UCSD-AML1 (cell line): ENCODE measurements around the gene GPR4.
"Not testable (repeated sequence)": the region's sequence is repeated elsewhere in the genome, so short reads cannot be mapped to it uniquely, and the experiment has no call there.

Experiments
- DNase-seq: peaks from one replicate; lab custom pipeline; 2025; ENCODE audit not compliant: unreplicated experiment; lab: John Stamatoyannopoulos, UW

GPR4 gene

DNA sequence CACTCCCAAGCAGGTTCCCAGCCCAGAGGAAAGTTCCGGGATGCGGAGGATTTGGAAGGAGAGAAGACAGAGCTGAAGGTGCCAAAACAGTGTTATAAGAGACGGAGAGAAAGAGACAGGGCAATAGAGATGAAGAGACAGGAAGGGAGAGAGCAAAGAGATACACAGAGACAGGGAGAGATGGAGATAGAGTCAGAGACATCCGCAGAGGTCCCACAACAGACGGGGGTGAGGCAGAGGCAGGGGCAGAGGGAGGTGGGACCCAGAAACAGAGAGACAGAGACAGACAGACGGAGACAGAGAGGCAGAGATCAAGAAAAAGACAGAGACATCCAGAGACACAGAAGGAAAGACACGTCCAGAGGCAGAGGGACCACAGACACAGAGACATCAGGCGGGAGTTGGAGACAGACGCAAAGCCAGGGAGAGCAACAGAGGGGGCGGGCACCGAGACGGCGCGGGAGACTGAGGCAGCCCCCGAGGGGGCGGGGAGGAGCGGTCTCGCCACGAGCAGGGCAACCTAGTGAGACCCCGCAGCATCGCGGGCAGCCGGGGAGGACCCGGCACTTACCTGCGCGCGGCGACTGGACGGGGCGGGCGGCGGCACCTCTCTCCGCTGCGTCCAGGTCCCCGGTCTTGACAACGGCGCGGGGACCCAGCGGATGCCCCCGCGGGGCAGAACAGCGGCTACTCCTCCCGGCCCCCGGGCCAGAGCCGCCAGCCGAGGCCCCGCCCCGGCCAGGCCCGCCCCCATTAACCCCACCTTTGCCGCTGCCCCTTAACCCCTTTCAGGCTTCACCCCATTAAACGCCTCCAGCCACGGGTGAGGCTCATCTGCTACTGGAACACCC is at the start of gene GPR4:
GPR4 (minus strand) TSS at position 689 of the 851 bp plus-strand sequence. CDS start 10,346 bp downstream, outside the sequence.
- DNase-seq = no peak

DNA sequence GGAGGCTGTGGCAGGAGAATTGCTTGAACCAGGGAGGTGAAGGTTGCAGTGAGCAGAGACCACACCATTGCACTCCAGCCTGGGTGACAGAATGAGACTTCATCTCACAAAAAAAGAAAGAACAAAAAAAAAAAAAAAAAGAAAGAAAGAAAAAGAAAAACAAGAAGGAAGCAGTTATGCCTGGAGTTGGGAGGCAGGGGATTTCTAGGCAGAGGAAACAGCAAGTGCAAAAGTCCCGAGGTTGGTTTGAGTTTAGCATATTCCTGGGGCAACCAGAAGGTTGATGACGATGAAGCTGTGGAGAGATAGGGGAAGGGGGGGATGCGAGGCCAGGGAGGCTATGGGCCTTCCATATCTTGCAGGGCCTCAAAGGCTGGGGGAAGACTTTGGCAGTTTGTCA is 48.7 kb upstream of the GPR4 start:
- no peak for DNase-seq

DNA sequence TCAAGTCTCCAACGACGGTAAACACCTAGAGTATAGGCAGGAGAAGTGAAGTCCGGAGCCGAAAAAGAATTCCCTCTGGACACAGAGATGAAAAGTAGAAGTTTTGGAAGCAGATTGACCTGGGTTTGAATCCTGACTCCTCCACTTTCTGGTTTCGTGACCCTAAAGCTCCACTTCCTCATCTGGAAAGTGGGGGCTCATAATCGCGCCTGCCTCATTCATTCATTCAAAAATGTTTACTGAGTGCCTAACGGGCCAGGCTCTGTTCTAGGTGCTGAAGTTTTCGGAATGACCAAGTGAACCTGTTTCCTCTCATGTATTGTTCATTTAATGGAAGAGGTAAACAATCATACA is 44.3 kb upstream of the GPR4 start:
- no peak for DNase-seq

DNA sequence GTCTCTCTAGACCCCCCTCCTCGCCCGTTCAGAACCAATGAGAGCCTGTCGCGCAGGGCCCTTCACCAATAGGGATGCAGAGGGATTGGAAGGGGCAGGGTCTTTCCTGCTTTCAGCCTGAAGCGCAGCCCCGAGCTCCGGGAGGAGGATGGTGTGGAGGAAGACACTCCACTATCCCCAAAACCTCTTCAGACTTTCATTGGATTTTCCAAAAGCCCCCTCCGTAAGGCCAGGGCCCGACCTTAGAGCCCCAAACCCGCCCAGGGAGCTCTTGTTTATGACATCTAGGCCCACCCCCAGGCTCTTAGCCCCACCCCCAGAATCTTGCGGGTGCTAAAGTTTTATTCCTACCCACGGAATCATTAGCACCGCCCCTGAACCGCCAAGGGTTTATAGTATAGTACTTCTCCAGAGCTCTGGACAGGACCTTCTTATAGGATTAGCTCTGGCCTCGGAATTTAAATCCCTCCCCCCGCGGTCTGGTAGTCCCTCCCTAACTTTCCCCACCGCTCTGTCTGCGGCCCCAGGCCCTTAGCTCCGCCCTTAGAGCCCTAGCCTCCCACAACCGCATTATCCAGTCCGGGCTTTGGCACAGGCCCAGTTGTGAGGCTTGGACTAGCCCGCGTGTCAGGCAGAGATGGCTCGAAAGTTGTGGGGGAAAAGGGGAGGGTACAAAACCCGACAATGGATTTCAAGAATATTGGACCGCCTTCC is 43.8 kb upstream of the GPR4 start:
- DNase-seq = peak; percentile 91

DNA sequence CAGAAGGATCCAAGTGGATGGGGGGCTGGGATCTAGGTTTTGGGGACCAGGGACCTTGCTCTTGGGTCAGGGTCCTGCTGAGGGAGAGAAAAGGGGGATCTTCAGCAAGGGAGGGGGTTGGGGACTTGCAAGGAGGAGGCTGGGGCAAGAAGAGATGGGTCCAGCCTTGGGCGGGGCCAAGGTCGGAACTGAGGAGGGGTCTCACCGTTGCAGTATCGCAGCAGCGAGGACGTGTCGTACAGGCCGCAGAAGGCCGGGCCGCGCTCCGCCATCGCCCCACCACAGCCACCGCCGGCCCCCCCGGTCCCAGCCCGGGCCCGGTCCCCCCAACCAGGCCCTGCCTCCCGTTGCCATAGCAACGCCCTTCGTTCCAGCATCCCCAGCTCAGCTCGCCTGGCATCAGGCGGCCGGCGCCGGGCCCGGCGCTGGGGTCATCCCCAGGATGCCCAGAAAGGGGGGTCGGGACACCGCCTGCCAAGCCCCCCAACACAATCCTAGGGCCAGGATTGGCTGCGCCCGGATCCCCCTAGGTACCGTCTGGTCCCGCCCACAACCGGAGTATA is 43.1 kb upstream of the GPR4 start:
- DNase-seq = no peak

DNA sequence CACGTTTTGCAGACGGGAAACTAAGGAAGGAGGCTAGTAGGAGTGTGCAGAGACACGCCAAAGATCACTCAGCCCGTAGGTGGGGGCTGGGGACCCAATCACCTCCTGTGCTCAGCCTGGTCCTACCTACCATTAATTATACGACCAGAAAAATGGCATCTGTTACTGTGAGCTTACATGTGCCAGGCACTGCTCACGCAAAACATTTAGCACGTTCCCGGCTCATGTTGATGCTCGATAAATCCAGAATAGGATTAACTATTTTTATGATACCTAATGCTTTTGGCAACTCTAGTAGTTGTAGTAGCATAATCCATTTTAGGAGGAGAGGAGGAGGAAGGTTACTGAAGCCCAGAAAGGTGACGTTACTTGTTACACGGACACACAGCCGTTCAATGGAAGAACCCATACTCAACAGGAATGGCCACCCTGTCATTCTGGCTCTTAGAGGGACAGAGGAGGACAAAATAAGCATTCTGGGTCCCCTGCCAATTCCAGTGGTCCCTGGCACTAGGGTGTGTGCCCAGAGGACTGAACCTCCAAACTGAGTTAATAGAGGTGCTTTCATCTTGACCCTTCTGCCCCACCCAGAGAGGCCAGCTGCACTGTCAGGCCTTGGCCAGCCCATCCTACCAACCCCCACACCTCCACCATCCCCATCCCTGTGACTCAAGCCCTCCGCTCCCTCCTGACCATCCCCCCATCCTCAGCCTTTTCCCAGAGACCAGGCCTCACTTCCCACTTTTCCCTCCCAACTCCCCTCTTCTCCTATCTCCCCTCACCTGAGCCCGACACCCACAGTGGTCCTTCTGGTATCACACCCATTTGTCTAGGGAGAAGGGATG is 42.1 kb upstream of the GPR4 start:
- no peak for DNase-seq

DNA sequence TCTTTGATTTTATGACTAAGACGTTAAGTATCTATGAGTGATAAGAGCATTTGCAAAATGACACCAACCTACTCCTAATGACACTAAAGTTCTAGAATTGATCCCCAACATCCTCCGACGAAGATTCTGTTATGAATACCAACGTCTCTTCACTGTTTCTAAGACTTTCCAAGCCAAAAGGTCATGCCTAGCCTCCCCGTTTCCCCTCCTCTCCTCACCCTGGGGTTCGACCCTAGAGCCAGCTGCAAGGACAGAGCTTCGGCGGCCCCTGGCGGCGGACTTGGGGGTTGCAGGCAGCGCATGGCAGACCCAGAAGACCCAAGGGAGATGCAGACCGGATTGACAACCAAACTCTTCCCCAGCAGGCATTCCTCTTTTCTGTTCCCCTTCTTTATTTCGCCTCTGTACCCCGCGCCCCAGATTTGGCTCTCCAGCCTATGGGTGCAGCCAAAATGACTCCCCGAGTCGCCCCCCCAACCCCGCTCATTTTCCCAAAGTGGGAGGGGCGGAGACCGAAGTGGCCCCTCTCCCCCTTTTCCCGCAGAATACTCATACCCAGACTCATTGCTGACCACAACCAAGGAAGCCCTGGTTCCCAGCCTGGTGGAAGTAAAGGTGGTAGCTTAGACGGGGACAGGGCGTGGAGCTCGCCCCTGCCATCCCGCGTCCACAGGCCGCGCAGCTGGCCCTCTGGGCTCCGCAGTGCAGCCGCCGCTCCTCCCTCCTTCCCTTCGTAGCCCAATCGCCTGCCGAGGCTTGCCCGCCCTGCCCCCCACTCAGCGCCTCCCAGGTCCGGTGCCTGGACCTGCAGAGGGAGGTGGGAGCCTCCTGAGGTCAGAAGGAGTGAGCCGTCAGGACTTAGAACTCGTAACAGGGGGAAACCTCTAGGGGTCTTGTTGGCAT is 41.3 kb upstream of the GPR4 start:
- DNase-seq = peak; percentile 90

DNA sequence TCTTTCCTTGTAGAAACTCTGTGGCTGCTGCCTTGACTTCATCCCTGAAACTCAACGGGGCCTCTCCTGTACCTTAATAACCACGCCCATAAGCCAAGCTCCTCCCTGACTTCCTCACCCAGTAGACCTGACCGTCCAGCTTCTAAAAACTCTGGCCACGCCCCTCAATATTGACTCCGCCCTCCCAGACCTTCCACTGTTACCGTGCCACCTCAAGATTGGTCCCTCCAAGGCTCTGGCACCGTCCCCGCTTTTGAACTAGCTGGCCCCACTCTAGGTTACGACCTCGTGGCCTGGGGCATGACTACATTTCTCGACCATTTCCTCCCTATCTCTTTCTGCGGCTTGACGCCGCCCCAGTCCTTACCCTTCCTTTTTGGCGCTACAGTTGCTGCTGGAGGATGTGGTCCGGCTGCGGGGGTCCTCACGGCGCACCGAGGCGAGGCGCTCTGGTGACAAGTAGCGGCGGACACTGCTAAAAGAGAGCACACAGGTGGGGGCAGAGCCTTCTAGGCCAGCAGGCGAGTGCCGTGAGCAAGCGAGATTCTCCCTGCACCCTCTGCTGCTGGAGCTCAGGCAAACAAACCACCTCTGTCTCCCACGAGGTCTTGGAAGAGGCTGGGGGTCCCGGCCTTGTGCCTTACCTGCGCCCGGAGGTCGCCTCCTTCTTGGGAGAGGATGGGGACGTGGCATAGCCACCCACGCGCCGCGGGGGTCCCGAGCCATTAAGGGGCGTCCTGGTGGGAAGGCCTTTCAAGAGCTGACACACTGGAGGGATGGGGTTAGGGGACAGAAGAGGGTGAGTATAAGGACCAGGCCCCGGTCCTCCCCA is 39.5 kb upstream of the GPR4 start:
- peak; percentile 92 for DNase-seq

DNA sequence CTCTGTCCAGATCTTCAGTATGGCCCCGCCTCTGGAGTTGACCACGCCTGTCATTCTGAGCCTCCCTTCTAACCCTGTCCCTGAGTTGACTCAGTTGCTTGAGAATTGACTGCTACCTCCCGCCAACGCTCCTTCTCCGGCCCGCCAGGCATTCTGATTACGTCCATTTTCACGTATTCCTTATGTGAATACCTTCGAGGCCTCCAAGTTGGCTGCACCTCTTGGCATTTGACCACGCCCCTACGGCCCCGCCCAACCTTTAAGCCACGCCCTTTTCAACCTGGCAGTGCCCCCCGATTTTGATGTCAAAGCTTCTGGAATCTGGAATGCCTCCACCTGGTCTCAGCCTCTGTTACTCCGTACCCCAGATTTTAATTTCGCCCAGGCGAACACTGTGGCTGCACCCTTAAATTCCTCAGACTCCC is 38.8 kb upstream of the GPR4 start:
- no peak for DNase-seq

DNA sequence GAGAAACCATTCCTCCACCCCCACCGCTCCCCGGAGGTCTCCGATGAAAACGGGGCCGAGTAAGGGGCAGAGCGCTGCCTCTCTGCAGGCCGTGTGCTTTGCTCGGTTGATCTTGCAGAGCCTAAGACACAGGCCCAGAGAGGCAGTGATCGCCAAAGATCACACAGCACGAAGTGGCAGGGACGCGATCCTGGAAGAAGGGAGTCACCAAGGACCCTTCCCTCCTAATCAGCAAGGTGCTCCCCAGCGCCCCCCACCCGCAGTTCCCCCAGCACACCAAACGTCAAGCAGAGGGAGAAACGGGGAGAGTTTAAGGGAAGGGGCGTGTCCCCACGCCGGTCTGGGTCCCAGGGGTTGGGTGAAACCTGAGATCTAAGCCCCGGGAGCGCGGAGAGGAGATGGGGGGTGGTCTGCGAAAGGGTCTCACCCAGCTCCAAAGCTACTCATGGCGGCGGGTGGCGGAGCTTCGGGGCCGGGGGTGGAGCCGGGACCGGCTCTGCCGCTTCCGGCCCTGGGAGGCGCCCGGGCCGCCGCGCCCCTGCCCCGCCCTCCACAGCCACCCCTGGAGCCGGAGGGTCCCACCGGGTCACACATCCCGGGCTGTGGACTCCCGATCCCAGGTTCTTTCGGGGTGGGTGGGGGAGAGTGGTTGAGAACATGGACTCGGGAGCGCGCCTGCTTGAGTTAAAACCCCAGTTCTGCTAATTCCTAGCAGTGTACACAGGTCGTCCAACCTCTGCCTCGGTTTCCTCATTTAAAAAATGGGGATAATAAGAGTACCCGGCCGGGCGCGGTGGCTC is 37.1 kb upstream of the GPR4 start, which contains the start of gene EML2:
EML2 (minus strand) TSS at position 468 of the 800 bp plus-strand sequence; CDS start at position 447, 21 bp downstream.
- peak; percentile 70 for DNase-seq

DNA sequence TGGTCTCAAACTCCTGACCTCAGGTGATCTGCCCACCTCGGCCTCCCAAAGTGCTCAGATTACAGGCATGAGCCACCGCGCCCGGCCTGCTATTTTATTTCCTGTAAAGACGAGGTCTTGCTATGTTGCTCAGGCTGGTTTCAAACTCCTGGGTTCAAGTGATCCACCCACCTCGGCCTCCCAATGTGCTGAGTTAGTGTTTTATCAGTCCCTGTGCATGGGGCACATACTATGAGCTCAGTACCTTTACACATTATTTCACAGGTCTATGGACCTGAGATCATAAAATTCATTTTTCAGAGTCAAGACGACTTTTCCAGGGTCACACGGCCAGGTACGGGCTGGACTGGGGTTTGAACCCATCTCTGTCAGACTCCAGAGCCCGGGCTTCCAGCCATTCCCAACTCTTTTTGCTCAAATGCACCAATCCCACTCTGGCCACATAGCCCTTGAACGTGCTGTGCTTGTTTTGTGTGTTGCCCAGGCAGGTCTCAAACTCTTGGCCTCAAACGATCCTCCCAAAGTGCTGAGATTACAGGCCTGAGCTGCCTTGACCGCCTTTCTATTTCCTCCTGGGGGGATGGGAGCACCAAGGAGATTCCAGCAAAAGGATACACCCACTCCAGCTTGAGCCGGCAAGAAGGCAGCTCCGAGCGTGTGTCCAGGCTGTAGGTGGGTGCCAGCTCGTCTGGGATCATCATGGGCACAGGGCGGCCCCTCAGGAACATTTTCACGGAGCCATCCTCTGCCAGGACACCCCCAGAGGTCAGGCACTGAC is 36.1 kb upstream of the GPR4 start:
- no peak for DNase-seq

DNA sequence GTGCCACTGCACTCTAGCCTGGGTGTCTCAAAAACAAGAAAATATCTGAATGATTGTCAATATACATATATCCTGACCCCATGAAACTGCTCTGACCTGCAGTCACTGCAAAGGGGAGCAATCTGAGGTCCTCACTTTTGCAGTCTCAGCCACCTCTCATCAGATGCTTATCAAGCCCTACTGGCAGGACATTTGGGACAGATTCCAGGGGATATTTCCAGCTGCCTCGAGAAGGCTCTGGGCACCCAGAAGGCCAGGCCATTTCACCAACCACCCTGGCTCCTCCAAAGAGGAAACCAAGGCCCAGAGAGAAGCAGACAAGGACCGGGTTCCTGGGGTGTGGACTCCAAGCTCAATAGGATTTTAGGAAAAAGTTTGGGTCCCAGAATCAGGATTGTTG is 34.9 kb upstream of the GPR4 start:
- DNase-seq = no peak

DNA sequence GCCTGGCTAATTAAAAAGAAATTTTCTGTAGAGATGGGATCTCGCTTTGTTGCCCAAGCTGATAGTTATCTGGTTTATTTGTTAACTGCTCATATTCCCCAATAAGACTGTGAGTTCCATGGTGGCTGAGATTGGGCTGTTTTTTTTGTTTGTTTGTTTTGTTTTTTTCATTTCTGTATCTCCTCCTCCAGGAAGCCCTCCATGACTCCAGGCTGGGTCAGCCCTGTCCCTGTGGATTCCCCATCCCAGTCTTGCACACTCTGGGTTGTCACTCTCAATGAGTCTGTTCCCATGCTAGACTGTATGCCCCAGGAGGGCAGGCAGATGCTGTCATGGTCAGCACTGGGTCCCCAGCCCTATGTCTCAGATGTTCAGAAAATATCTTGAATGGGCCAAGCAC is 34.3 kb upstream of the GPR4 start:
- no peak for DNase-seq

DNA sequence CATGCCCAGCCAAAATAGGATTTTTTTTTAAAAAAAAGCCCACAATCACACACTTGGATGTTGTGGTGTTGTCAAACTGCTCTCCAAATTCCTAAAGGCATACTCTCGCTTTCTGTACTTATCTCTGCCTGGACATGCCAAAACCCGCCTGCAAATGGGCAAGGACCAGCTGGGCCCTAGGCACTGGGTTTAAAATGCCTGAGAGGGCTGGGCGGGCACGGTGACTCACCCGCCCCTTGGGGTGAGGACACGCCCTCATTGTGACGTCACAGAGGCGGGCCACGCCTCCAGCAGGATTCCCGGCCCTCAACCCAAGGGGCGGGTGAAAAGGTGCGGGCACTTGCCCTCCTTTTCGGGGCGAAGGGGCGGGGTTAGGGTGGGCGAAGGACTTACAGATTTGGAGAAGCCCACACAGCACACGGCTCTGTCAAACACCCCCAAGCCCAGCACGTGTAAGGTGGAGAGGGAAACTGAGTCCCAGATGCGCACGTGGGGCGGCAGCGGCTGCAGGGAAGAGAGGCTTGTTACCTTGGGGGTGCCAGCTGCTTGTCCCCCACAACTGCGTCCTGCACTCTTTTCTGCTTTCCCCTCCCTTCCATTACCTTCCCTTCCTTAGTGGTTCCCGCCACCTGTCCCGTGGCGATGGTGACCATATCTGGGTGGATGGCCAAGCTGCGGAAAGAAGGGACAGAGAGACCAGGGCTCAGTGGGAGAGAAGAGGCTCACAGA is 30.6 kb upstream of the GPR4 start:
- DNase-seq = no peak

DNA sequence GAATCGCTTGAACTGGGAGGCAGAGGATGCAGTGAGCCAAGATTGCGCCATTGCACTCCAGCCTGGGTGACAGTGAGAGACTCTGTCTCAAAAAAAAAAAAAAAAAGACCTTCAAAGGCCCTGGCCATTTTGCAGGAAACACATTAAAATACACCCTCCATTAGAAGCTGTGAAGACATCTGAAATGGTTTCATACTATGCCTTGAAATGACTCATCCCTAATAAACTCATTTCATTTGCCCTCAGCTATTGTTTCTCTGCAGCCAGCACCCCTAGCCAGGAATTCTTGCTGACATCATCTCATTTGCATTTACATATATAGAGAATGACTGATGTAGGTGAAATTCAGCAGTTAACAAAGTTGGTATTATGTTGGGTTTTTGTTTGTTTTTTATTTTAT is 28.5 kb upstream of the GPR4 start:
- DNase-seq = no peak

DNA sequence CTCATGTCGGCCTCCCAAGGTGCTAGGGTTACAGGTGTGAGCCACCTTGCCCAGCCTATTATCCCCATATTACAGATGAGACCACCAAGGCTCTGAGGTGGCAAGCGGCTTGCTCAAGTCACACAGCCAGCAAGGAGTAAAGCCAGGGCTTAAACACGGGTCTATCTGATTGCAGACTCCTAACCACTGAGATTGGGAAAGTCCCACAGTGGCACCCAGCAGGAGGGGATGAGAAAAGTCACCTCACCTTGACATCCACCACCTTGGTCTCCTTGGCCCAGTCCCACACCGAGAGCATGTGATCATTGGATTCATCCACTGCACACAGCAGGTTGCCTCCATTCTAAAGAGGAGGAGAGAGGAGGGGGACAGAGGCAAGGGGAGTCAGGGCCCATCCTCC is 27.7 kb upstream of the GPR4 start:
- DNase-seq = no peak

DNA sequence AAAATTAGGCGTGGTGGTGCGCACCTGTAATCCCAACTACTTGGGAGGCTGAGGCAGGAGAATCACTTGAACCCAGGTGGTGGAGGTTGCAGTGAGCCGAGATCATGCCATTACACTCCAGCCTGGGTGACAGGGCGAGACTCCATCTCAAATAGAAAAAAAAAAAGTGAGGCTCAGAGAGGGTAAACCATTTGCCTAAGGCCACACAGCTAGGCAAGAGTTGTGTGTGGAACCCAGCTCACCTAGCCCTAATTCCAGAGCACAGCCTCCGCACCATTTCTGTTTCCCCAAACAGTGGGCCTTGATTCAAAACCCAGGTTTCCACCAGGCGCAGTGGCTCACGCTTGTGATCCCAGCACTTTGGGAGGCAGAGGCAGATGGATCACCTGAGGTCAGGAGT is 26.2 kb upstream of the GPR4 start:
- not testable (repeated sequence) for DNase-seq
